GM18498 (cell line): ENCODE results near the gene ACBD5.
"Not testable (repeated sequence)": the region's sequence is repeated elsewhere in the genome, so short reads cannot be mapped to it uniquely, and the experiment has no call there.

ENCODE experiments used
- ATAC-seq: cut with Tn5 transposase; IDR thresholded peaks from one replicate; pipeline ENCODE4 v1.9.1; 2021; ENCODE audit warnings: mild to moderate bottlenecking, moderate library complexity; ENCODE audit not compliant: unreplicated experiment

The ACBD5 gene

DNA sequence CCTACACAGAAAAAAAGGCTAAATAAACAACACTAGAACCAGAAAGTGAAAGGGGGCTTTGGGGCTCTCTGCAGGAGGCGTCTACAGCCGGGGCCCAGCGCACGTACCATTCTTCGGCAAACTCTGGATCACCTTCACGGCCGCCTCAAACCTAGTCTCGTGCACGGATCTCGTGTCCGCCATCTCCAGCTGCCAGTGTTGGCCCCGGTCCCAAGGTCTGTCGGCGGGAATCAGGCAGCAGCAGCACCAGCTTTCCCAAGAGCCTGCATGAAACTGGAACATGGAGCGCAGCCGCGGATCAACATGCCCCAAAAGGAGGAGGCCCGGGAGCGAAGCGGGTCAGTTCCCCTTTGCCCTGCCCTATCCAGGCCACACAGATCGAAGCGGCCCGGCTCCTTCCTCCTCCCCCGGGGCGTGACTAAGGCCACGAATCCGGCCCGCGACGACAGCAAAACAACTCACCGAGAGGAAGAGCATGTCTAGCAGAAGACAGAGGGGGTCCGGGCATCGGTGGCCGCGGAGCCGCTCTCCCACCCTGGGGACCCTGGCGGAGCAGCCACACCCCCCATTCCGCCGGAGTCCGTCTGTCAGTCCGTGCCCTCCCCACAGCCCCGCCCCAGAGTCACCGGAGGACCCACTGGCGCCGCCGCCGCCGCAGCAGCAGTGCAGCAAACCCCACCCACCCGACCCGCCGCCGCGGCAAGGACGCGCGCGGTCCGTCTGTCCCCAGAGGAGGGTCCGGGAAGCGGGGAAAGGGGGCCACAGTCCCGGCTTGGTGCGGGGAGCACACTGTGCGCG, at the start of gene ACBD5:
Gene ACBD5, minus strand, starts transcription at position 586 of the 798 bp plus-strand sequence. Its CDS starts 109 bp downstream, at position 477.
- peak; percentile 49 for ATAC-seq

DNA sequence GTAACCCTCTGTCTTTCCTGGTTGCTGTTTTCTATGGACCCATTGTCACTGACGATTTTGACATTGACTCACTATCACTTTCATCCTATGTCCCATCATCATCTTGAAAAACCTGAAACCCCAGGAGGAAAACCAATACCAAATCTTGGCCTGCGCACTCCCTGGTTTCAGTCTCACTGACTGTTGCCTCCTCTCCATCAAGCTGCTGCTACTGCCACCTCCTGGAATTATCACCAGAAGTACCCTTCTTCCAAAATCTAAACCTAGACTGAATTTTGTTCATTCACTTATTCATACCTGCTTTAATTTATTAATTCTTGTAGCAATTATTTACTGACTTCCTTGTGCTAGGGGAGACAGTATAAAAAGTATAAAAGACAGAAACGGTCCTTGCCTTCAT, 44.5 kb upstream of the ACBD5 start:
- no peak for ATAC-seq

GRCh38 chr10:27276581-27276980, 36.0 kb upstream of the ACBD5 start:
- ATAC-seq, result no peak

- ATAC-seq, result not testable (repeated sequence)
These were observed 25.4 kb upstream of the ACBD5 start for GRCh38 chr10:27266025-27266424.

- not testable (repeated sequence) for ATAC-seq
These were observed 22.2 kb upstream of the ACBD5 start for GRCh38 chr10:27262788-27263187.

- peak; percentile 87 for ATAC-seq
These were observed 18.5 kb upstream of the ACBD5 start for GRCh38 chr10:27258838-27259812.

DNA sequence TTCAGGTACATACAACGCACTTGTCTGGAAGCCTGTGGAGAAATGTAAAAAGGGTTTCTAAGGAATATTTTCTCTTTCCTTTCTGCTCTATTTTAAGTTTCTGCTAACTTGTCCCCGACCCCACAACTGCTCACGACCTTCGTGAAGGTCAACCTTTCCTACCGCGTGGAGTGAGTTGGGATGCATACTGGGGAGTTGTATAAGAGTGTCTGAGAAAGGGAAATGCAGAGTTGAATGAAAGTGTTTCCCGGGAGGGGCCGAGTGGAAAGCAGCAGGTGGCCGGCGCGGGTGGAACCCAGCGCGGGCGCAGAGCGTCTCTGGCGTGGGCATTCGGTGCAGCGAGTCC, 17.9 kb upstream of the ACBD5 start:
- no peak for ATAC-seq

- ATAC-seq, result no peak
These were observed 15.9 kb upstream of the ACBD5 start for GRCh38 chr10:27256299-27257189.

DNA sequence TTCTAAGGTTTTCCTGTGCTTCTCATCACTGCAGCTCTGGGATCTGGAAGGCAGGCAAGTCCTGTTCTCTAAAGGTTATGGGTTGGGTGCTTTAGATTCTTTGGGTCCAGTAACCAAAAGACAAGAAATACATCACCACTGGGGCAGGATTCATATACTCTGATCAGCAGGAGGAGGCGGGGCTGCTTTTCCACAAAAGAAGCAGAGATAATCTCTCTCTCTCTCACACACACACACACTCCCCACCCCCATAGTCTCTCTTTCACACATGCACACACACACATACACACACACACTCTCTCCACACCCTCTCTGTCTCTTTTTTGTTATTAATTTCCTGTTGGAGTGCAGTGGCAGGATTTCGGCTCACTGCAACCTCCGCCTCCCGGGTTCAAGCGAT, 13.0 kb upstream of the ACBD5 start:
- ATAC-seq, result no peak

DNA sequence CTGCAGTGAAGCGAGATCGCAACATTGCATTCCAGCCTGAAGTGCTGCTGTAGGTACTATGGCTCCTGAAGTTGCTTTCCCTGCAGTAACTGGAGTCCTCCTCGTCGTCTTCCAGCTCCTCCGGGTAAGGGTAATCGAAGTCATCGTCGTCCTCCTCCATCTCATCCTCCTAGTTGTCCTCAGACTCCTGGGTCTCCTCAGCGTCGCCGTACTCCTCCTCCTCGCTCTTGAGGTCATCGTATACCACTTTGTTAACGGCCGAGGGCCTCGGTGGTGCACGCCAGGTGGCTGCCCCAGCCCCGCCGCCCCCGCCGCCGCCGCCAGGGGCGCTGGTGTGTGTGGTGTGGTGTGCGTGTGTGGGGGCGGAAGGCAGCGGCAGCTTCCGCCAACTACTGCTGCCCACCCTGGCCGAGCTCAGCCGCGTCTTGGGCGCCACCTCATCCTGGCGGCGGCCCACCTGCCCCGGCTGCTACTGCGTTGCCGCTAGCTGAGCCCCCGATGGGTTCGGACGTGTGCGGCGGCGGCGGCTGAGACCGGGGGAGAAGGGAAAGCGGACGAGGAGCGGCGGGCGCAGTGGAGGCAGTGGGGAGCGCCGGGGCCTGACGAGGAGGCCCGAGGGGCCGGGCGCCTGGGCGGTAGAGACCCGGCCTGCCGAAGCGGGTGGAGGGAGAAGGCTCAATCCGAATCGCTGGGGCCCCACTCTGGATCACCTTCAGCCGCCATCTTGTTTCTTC, 11.8 kb upstream of the ACBD5 start:
- peak; percentile 100 for ATAC-seq

- ATAC-seq, result no peak
These were observed 11.0 kb upstream of the ACBD5 start for GRCh38 chr10:27251554-27251953.

GRCh38 chr10:27248215-27248614, 7.6 kb upstream of the ACBD5 start:
- ATAC-seq, result no peak

- ATAC-seq, result no peak
These were observed 6.8 kb upstream of the ACBD5 start for GRCh38 chr10:27247441-27247840.

DNA sequence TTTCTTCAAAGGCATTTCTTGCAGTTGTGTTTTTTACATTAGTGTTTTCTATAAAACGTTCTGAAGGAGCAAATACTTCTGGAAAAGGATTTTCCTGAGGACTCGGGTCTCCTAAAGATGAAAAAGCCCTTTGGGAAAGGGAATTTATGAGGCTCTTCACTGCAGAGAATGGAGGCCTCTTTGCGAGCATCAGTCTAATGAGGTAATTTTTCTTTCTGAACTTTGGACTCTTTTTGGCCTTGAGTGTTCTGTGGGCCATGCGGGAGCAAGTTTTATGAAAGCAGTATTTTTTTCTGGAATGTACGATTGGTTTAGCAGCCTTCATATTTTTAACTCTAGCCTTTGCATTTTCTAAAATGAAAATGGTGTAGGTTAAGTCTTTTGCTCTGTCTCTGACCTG, 6.4 kb upstream of the ACBD5 start:
- ATAC-seq, result no peak

GRCh38 chr10:27245836-27246235, 5.2 kb upstream of the ACBD5 start:
- no peak for ATAC-seq

DNA sequence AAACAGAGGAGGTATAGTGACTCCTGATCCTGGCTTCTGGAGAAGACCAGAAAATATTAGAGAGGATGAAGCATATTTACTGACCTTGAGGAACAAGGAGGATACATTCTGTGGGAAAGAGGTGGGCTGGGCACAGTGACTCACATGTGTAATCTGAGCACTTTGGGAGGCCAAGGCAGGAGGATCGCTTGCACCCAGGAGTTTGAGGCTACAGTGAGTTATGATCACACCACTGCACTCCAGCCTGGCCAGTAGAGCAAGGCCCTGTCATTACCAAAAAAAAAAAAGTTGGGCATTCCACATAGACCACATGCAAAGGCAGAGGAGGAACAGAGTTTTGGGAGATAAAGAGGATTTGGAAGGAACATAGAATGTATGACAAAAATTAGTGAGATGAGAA, 4.4 kb upstream of the ACBD5 start:
- no peak for ATAC-seq

DNA sequence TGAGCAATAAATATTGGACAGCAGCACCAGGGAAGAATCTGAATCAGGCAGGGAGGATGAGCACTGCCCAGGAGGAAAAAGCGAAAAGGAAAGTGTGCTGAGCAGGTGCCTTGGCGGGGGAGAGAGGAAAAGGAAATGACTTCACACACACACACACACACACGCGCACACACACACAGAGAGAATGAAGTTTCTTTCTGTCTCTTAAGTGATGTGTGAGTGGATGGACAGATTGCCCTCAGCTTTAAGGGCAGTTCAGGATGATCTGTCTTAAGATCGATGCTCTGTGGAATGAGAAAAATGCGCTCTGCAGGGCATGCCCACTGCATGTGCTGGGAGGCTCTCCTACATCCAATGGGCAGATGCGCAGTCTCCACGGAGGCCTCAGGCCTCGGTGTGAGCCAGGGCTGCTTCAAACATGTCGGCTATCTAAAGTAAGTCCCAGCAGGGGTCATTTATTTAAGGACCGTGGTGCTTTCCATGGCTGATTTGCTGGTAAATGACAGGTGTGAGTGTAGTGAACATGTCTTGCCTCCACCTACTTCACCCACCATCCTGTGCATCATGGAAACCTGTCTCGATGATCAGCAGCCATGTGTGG, 2.5 kb upstream of the ACBD5 start:
- ATAC-seq, result peak; percentile 30

DNA sequence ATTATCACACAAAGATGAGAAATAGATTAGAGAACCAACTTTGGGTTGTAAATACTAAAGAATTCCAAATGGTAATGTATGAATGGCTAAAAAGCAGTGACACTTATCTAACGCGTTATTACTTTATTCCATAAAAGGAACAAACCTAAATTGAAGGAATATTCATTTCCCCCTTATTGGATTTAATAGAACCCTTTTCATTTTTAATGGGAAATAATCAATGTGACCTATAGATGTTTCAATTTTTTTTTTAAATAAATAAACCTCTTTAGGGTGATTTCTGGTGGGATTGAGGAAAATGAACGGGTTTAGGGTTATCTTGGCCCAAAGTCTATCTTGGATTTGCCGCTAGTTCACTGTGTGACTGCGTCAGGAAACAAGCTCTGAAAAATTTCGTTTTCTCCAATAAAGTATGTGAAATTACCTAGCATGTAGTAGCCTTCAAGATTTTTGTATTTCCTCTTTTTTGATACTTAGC, 1.9 kb upstream of the ACBD5 start:
- ATAC-seq, result no peak

- peak; percentile 75 for ATAC-seq
These were observed 1.3 kb upstream of the ACBD5 start for GRCh38 chr10:27241652-27242472.
